GM19452 (cell line): ENCODE measurements around the gene NAV2.

Experiments
- ATAC-seq: cut with Tn5 transposase; IDR thresholded peaks from one replicate; pipeline ENCODE4 v1.9.1; 2021; ENCODE audit not compliant: unreplicated experiment

NAV2 gene

DNA sequence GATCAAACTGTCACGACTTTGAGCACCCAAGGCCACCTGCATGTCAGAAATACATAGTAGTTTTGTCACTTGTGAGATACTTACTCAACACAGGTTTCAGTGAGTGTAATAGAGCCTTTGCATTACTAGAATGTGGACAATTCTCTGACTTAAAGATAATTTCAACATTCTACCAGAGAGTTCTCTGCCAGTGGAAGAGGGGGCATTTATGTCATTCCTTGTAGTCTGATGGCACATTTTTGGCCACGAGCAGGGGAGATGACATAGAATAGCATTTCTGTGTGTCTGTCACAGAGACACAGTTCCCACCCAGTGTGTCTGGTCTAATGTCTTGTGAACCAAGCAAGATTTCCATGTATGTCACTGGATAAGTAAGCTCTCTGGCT, 335.1 kb downstream of the NAV2 start:
- no peak for ATAC-seq

DNA sequence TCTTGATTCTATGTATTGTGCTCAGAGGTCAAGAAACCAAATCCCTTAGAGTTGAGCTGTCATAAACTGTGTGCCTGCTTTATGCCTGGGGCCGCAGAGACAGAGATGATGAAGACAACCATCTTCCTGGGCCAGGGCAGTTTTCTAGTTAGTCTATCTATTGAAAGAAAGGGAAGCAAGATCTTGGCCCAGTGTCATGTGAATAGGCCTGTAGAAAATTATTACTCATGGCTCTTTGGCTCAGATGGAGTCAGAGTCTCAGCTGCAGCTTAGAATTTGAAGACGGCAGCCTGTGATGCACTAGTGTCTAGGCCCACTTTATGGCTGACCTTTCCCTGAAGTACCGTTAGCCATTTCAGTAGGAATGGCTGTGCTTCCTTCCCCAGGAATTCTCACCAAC, 335.6 kb downstream of the NAV2 start:
- no peak for ATAC-seq

DNA sequence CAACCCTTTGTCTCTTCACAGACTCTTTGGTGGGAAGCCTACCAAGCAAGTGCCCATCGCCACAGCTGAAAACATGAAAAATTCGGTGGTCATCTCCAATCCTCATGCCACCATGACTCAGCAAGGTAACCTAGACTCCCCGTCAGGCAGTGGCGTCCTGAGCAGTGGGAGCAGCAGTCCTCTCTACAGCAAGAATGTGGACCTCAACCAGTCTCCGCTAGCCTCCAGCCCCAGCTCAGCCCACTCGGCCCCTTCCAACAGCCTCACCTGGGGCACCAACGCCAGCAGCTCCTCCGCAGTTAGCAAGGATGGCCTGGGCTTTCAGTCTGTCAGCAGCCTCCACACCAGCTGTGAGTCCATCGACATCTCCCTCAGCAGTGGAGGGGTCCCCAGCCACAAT, 336.1 kb downstream of the NAV2 start:
- ATAC-seq: no peak

DNA sequence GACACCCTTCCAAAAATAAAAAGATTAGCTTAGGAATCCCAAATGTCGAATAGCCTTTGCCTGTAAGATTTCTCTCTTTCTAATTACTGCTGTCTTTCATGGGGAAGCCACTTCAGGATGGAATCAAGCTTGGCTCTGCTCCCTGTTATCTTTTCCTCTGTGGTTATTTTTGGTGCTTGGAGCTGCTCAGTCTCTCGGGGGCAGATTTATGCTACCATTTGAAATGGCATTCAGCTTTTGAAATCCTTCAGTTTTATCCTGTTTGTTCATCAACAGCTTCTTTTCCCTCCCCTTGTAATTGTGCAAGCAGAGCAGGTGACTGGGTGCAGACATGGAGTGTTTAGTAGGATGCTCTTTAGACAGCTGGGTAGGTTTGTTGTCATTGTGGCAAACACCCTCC, 336.6 kb downstream of the NAV2 start:
- no peak for ATAC-seq

DNA sequence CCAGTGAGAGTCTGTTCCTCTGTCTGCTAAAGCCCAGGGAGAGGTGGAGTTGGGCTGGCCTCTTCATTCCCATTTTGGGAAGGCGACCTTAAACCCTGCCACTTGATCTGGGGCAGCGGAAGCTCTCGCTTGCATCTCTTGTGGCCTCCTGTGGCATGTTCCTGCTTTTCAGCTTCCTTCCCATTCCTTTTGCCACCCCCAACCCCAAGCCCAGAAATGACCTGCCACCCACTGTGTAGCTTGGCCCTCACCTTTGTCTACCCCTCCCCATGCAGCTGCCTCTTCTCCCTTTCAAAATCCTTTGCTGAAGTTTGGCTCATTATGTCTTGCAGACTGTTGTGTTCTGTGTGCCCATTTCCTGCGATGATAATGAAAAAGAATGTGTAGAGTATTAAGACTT, 337.4 kb downstream of the NAV2 start:
- ATAC-seq: no peak

DNA sequence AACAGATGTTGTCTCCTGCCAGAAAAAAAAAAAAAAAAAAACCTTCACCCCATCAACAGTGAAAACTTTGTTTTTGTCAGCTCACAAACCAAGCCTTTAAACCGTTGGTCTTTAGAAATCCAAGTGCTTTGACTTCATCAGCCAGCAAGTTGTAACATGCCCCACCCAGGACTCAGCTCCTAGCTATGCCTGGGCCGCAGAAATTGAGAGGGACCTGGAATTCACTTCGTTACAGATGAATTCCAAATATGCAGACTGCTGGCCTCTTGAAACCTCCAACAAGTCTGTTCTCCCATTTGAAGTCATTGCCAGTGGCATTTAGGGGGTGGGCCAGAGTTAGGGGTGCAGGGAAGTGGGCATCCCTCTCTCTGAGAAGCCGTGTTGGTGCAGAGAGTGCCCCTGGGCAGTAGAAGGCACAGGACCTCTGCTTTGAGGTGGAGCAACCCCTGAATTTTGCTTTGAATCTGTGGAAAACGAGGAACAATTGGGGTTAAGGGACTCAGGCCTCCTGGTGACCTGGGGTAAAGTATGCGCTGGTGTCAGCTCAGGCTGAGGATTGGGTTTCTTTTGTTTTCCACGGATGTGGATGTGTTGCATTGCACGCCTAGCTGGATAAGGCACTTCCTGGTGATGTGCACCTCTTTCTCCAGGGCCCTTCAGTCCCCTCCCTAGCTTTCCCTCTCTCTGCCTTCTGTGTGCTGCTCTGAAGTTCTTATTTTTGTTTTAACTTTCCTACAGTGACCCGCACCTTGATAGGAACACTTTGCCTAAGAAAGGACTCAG, 338.1 kb downstream of the NAV2 start:
- no peak for ATAC-seq

DNA sequence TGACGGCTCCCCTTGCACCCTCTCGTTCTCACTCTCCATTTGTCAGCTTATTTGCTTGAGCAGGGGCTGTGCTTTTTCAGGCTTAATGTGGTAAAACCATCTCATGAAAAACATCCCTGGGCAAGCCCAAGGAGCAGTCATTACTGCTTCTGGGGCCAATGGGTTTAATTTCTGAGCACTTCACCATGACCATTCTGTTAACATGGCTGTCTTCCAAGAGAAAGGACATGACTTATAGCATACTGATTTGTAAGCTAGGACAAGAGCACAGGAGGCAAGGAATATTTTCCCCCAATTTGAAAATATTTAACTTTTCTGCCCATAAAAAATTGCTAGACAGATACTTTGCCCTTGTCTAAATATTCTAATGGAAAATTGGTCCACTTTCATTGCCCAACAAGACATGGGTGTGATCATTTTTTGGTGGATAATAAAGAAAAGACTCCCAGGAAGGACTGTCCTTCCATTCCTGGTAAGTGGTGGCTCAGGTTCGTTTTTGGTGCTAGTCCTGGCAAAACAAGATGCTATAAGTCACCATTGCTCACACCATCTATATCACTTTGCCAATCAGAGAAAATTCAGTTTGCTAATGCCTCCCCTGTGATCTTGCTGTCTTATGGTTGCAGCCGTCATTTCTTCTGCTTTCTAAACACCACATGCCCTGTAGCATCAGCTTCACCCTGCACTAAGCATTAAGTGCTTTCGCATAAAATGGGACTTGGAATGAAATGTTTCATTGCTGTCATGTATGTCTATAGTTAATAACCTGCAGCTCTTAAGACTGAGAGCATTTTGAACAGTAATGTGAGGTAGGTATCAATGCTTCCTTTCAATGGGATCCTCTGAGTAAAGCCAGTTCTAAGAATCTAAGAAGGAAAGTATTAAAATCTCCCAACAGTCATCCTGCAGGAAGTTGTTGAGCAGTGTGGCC, 339.1 kb downstream of the NAV2 start:
- ATAC-seq: no peak

DNA sequence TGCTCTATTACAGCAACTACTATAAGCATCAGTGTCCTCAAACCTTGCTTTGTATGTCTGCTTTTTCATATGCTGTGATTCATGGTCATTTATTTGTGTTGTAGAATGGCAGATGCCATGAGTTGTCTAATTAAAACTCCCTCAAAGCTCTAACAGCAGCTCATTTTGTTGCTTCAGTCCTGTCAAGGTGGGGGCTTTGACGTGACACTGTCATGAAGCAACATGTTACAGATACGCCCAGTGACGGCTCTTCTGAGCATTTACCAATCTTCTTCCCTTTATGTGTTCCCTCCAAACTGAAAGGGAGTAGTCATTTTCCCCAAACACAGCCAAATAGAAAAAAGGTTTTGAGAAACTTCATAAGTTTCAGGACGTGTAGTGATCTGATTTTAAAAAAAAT, 340.9 kb downstream of the NAV2 start:
- ATAC-seq: no peak

DNA sequence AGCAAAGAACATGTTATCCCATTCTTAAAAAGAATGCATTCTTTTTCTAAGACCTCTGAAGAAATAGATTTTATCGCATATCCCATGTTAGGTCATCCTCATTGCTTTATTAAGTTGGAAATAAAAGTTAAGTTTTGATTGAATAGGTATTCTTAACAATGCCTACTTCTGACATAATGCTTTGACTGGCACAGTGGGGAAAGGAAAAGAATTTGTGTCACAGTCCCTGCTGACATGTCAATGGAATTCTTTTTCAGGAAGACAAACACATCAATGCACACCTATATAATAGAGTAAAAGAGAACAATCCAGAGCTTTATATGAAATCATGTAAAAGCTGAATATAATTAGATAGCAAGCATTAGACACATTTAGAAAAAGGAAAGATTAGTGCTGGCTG, 341.9 kb downstream of the NAV2 start:
- no peak for ATAC-seq

DNA sequence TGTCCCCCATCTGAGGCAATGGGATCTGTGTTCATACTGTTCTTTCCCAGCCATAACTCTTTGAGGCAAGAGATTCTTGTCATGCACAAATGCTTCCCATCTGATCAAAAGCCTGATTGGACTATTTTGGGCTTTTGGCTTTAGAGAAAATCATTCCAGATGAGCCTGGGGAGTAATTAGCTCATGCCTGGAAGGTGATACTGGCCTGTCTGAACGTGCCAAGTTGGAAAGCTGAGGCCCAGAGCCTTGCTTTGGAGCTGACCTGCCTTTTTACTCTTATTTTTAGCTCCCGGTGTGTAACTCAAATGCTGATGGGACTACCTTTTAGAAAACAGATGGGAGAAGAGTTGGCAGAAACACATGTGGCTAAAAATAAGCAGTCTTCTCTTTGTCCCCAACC, 342.7 kb downstream of the NAV2 start:
- ATAC-seq: no peak

DNA sequence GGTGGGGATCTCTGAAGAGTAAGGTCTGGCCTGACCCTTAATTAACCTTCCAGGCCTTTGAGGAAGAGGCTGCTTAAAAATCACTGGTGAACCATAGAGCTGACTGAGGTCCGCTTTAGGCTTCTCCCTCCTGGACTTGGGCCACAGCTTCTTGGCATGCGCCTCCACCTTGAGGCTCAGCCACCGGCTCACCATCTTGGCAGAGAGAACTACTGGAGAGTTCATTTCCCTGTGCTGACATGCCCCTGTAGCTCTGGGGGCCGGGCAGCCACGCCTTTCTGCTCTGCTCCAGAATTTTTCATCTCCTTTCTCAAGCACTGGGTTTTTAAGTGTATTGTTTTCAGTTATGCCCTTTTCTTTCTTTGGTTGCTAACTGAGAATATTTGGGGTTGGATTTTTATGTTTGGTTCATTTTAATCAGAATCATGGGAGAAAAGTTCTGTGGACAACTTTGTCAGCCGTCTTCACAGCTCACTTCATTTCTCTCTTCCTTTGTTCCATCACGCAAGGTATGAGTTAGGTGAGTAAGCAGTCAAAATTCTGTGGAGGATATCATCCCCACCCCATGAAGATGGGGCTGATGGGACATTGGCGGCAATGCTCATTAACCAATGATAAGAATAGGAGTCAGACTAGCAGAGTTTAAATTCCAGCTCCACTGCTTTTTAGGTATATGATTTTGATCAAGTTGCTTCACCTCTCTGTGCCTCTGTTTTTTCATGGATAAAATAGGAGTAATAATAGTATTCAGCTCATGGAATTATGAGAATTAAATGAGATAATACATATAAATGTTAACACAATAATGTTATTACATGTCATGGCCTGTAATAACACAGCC, 343.7 kb downstream of the NAV2 start:
- ATAC-seq: no peak

DNA sequence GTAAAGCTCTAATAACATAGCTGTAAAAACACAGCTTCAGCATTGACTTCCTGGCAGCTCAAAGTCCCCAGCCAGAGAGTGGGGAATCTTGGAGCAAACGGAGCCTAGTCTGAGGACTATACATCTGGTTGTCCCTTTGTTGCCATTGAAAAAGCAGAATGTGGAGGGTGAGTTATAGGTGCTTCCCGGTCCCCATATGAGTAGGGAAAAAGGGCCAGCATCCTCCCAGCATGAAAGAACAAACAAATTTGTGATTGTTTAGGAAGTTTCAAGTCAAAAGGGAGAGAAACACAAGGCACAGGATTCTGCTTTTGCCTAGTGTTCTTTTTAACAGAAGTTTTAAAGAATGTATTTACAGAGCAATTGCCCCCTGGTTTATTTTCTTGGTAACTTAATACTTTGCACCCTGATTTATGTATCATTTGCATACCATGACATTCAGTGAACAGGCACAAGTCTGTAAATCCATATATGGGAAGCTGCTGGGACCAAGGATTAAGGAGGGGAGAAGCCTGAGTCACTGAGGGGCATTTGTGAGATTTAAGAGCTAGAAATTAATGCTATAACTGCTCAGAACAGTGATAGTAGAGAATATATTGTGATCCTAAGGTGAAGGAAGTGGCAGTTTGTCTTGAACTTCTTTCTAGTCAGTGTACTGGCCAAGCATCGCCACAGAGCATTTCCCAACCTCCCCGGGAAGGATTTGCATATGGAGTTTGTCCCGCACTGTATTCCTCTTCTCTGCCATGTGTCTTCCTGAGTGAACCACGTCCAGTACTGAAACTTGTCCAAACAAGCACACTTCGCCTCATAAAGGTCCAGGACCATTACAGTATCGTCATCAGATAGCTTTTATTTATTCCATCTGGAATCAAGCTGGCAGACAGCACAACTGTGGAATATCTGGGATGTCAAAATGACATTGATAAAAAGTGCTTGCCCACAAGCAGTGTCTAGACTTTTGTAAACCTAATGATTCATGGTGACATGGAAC, 344.6 kb downstream of the NAV2 start:
- ATAC-seq: no peak

DNA sequence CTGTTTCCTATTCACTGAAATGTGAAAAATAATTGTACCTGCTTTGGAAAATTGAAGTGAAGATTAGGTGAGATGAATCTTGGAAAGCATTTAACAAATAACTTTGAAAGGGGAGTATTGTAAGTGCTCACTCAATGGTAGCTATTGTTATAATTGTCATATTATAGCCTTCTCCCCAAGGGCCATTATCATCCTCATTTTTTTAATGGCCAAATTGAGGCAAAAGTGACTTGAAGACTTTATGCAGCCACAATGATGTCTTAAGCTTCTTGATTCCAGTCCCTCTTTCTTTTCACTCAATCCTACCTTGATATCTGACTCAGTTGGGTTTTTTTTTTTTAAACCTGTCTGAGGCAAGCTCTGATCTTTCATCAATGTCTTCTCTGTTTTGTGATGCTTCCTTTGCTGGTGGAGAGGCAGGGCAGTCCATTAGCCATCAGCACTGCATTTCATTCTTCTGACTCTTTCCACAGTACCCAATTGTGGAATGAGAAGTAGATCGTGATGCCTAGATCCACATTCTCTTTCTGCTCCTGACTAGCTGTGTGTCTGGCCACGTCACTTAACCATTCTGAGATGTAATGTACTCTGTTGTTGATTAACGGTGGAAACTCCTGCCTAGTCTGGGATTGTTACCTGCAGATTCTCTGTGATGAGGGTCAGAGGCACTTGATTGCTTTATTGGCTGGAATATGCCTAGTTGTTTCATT, 346.3 kb downstream of the NAV2 start:
- ATAC-seq: no peak

DNA sequence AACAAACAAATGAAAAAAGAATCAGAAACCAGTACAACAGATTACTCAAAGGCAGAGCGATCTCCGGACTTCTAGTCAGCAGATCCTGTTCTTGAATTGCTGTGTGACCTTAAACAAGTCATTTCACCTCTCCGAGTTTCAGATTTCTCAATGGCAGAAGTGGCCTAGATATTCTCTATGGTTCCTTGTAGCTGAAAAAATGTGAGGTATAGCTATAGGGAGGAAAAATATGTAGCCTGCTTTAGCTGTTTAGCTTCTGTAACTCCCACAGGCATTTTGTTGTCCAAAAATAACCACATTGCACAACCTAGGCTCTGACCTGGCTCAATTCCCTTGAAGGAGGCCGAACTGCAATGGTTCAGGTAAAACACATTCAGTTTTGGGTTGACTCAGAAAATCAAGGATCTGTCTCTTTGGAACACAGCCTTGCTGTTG, 347.0 kb downstream of the NAV2 start:
- ATAC-seq: no peak

DNA sequence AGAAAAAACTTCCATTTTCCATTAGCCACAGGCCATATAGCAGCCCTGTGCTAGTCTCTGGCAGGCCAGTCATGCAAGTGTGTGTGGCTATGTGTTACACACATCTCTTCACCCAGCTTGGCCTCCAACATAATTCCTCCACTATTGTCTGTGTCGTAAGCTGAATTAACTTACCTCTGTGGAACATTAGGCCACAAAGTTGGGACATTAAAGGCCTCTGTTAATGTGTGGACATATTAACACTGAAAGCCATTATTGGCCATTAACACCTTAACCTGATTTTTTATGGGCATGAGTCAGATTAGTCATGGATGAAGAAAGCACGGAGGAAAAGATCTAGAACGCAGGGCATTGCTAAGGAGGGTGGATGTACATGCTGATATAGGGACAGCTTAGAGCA, 347.5 kb downstream of the NAV2 start:
- no peak for ATAC-seq

DNA sequence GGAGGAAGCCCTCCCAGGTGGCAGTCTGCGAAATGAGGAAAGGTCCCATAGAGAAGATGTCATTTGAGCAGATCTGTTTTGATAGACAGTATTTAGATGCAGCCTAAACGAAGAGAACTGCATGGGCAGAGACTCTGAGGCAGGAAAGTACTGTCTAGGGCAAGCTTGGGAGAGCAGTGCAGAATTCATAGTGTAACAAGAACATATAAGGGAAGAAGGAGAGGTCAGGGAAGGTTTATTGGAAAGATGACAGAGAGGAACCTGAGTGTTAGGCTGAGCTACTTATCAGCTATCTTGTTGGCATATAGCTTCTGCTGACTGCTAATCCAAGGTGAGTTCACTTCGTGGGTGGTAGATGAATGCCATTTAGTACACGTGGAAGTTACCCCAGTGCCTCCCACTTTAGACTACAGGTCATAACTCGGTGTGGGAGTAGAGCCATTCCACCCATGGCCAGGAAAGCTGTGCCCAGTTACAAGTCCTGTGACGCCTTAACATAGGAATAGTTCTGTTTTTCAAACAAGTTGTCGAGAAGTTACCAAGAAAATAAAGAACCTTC, 348.1 kb downstream of the NAV2 start:
- no peak for ATAC-seq

DNA sequence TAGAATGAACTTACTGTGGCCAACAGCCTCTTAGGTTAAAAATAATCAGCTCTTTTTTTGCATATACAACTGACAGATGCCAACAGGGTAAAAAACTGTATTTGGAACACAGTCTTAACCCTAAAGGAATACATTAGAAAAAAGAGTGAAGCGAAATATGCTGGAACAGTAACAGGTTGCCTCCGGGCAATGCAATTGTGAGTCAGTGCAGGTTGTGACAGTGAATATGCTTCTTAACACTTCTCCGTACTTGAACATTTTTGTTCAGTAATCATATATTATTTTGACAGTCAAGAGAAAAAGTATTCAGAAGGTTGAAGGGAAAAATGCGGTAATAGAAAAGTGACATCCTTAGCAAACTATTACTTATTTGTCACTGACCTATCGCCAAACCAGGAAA, 349.1 kb downstream of the NAV2 start:
- no peak for ATAC-seq

DNA sequence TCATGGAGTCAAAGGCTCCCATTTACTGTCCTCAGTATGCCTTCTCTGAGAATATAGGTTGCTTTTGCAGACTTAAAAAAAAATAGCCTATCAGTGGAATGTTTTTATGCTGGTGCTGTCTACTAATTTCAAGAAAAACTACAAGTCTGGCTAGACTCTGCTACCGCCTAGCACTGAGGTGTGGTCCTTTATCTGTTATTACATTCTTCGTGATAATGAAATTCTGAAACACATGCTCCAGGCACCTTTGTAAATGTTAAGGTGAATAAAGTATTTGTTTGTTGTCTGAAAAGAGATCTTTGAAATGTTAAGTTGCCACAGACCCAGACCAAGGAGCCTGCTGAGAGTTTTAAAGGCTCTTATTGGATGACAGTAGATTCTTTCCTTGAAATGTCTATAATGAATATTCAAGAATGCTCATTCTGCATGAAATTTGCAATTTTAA, 352.3 kb downstream of the NAV2 start:
- ATAC-seq: no peak

DNA sequence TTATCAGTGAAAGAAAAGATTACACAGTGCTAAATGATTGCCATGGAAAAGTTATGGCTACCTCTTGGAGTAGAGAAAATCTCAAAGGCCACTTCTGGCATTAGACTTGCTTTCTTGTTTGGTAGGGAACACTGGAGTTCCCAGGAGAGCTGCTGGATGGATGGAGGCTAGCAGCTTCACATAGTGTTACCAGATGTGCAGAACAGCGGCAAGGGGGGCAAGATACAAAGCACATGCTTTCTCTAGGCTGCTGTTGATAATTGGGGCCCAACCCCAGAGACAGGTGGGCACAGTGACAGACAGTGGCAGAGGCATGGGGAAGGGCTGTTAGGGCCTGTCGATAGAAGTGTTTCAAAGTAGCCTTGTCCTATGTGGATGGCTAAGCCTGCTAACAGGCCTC, 352.8 kb downstream of the NAV2 start:
- no peak for ATAC-seq
